Measurements from ENCODE around the gene UGT1A10. TPM values are rescaled to one million over a fixed set of nuclear protein-coding genes. Genes with fewer than 3 reads are reported as not detected.

UGT1A10 gene
- total and polyA plus RNA-seq, 2 of the 13 experiments (the other 11 are each of a cell fraction or from before 2014, with no cell fraction given), result not detected

DNA sequence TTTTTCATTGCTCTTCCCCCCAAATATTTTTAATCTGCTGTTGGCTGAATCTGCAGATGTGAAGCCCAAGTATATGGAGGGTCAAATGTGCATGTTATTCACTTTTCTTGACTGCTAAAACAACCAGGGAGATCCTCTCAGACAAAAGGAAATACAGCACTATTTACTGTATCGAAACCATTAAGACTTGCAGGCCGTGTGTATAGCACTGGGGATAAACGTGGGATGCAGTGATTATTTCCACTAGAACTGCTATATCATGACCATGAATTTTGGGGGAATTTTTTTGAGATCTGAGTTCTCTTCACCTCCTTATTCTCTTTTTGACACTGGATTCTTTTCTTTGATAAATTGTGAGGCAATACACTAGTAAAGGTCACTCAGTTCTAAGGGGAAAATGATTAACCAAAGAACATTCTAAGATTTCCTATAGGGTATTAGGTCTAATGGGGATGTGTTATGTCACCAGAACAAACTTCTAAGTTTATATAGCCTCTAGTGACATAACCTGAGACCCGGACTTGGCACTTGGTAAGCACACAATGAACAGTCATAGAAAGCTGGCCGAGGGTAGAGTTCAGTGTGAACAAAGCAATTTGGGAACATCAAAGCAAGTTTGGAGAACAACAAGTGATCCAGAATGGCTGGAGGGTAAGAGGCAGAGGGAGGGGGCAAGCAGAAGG lies 109.0 kb downstream of the UGT1A10 start (continued):
- TF ChIP-seq NFYC (CRISPR knock-in tag; IDR thresholded peaks at IDR 0.05), result peak; percentile 58; the same call in 1 of the 2 replicates
- TF ChIP-seq, protein P1, sequence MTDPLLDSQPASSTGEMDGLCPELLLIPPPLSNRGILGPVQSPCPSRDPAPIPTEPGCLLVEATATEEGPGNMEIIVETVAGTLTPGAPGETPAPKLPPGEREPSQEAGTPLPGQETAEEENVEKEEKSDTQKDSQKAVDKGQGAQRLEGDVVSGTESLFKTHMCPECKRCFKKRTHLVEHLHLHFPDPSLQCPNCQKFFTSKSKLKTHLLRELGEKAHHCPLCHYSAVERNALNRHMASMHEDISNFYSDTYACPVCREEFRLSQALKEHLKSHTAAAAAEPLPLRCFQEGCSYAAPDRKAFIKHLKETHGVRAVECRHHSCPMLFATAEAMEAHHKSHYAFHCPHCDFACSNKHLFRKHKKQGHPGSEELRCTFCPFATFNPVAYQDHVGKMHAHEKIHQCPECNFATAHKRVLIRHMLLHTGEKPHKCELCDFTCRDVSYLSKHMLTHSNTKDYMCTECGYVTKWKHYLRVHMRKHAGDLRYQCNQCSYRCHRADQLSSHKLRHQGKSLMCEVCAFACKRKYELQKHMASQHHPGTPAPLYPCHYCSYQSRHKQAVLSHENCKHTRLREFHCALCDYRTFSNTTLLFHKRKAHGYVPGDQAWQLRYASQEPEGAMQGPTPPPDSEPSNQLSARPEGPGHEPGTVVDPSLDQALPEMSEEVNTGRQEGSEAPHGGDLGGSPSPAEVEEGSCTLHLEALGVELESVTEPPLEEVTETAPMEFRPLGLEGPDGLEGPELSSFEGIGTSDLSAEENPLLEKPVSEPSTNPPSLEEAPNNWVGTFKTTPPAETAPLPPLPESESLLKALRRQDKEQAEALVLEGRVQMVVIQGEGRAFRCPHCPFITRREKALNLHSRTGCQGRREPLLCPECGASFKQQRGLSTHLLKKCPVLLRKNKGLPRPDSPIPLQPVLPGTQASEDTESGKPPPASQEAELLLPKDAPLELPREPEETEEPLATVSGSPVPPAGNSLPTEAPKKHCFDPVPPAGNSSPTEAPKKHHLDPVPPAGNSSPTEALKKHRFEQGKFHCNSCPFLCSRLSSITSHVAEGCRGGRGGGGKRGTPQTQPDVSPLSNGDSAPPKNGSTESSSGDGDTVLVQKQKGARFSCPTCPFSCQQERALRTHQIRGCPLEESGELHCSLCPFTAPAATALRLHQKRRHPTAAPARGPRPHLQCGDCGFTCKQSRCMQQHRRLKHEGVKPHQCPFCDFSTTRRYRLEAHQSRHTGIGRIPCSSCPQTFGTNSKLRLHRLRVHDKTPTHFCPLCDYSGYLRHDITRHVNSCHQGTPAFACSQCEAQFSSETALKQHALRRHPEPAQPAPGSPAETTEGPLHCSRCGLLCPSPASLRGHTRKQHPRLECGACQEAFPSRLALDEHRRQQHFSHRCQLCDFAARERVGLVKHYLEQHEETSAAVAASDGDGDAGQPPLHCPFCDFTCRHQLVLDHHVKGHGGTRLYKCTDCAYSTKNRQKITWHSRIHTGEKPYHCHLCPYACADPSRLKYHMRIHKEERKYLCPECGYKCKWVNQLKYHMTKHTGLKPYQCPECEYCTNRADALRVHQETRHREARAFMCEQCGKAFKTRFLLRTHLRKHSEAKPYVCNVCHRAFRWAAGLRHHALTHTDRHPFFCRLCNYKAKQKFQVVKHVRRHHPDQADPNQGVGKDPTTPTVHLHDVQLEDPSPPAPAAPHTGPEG (CRISPR knock-in tag; IDR thresholded peaks at IDR 0.05), result no peak
- TF ChIP-seq ZNF549 (CRISPR knock-in tag; IDR thresholded peaks at IDR 0.05), result no peak
- no peak for TF ChIP-seq FOXM1 (CRISPR knock-in tag; IDR thresholded peaks at IDR 0.05)
- TF ChIP-seq, protein P2, sequence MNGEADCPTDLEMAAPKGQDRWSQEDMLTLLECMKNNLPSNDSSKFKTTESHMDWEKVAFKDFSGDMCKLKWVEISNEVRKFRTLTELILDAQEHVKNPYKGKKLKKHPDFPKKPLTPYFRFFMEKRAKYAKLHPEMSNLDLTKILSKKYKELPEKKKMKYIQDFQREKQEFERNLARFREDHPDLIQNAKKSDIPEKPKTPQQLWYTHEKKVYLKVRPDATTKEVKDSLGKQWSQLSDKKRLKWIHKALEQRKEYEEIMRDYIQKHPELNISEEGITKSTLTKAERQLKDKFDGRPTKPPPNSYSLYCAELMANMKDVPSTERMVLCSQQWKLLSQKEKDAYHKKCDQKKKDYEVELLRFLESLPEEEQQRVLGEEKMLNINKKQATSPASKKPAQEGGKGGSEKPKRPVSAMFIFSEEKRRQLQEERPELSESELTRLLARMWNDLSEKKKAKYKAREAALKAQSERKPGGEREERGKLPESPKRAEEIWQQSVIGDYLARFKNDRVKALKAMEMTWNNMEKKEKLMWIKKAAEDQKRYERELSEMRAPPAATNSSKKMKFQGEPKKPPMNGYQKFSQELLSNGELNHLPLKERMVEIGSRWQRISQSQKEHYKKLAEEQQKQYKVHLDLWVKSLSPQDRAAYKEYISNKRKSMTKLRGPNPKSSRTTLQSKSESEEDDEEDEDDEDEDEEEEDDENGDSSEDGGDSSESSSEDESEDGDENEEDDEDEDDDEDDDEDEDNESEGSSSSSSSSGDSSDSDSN (CRISPR knock-in tag; IDR thresholded peaks at IDR 0.05), result no peak; the same call in 1 of the 2 replicates
- TF ChIP-seq, protein P3, sequence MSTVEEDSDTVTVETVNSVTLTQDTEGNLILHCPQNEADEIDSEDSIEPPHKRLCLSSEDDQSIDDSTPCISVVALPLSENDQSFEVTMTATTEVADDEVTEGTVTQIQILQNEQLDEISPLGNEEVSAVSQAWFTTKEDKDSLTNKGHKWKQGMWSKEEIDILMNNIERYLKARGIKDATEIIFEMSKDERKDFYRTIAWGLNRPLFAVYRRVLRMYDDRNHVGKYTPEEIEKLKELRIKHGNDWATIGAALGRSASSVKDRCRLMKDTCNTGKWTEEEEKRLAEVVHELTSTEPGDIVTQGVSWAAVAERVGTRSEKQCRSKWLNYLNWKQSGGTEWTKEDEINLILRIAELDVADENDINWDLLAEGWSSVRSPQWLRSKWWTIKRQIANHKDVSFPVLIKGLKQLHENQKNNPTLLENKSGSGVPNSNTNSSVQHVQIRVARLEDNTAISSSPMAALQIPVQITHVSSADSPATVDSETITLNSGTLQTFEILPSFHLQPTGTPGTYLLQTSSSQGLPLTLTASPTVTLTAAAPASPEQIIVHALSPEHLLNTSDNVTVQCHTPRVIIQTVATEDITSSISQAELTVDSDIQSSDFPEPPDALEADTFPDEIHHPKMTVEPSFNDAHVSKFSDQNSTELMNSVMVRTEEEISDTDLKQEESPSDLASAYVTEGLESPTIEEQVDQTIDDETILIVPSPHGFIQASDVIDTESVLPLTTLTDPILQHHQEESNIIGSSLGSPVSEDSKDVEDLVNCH (CRISPR knock-in tag; IDR thresholded peaks at IDR 0.05), result no peak
- TF ChIP-seq MTA3 (CRISPR knock-in tag; IDR thresholded peaks at IDR 0.05), result no peak
- no peak for TF ChIP-seq CBX2 (IDR thresholded peaks at IDR 0.05; ENCODE audit: low read depth, low read length)
- TF ChIP-seq CBX2 (CRISPR knock-in tag; IDR thresholded peaks at IDR 0.05; ENCODE audit: low read depth), result peak; percentile 81; the same call in 1 of the 2 replicates
- peak; percentile 39 for TF ChIP-seq RBM22 (optimal IDR thresholded peaks at IDR 0.05; ENCODE audit: low read length)
- no peak for TF ChIP-seq ZNF234 (CRISPR knock-in tag; conservative IDR thresholded peaks at IDR 0.05)
- no peak for TF ChIP-seq CCDC6 (CRISPR knock-in tag; IDR thresholded peaks at IDR 0.05)
- TF ChIP-seq, protein P4, sequence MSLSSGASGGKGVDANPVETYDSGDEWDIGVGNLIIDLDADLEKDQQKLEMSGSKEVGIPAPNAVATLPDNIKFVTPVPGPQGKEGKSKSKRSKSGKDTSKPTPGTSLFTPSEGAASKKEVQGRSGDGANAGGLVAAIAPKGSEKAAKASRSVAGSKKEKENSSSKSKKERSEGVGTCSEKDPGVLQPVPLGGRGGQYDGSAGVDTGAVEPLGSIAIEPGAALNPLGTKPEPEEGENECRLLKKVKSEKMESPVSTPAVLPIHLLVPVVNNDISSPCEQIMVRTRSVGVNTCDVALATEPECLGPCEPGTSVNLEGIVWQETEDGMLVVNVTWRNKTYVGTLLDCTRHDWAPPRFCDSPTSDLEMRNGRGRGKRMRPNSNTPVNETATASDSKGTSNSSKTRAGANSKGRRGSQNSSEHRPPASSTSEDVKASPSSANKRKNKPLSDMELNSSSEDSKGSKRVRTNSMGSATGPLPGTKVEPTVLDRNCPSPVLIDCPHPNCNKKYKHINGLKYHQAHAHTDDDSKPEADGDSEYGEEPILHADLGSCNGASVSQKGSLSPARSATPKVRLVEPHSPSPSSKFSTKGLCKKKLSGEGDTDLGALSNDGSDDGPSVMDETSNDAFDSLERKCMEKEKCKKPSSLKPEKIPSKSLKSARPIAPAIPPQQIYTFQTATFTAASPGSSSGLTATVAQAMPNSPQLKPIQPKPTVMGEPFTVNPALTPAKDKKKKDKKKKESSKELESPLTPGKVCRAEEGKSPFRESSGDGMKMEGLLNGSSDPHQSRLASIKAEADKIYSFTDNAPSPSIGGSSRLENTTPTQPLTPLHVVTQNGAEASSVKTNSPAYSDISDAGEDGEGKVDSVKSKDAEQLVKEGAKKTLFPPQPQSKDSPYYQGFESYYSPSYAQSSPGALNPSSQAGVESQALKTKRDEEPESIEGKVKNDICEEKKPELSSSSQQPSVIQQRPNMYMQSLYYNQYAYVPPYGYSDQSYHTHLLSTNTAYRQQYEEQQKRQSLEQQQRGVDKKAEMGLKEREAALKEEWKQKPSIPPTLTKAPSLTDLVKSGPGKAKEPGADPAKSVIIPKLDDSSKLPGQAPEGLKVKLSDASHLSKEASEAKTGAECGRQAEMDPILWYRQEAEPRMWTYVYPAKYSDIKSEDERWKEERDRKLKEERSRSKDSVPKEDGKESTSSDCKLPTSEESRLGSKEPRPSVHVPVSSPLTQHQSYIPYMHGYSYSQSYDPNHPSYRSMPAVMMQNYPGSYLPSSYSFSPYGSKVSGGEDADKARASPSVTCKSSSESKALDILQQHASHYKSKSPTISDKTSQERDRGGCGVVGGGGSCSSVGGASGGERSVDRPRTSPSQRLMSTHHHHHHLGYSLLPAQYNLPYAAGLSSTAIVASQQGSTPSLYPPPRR (CRISPR knock-in tag; IDR thresholded peaks at IDR 0.05; ENCODE audit: borderline replicate concordance), result peak; percentile 100
- TF ChIP-seq NFE2L2 (IDR thresholded peaks at IDR 0.05; ENCODE audit: low read length), result no peak
